PC-9 (cell line): ENCODE data around the gene ALDH2.

Experiments
- EZH2 ChIP-seq: fragments of 200-600 bp; sonication (generic); IDR thresholded peaks from 2 replicates; pipeline ENCODE4 v1.8.0; 2017; ENCODE audit warnings: antibody characterized with exemption, low read depth
- TF ChIP-seq, protein P1 (sequence below): fragments of 200-600 bp; sonication (generic); conservative IDR thresholded peaks from 2 replicates; pipeline ENCODE4 v1.6.1; 2017; ENCODE audit warnings: mixed run types, antibody characterized with exemption, mild to moderate bottlenecking, moderate library complexity

DNA sequence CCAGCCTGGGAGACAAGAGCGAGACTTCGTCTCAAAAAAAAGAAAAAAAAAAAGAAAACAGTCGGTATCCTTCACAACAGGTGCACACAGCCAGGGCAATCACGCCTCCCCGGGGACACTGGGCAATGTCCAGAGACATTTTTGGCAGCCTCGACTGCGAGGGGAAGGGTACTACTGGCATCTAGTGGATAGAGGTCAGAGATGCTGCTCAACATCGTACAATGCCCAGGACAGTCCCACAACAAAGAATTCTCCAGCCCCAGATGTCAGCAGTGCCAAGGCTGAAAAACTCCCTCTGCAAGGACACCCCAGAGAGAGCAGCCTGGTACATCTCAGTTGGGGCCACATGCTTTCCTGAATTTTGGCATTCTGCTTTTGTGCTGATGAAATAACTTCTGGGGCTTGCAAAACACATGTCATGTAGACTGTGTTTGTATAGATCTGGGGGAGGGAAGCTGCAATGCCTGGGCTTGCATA lies 21.5 kb downstream of the ALDH2 start:
- TF ChIP-seq, protein P1, sequence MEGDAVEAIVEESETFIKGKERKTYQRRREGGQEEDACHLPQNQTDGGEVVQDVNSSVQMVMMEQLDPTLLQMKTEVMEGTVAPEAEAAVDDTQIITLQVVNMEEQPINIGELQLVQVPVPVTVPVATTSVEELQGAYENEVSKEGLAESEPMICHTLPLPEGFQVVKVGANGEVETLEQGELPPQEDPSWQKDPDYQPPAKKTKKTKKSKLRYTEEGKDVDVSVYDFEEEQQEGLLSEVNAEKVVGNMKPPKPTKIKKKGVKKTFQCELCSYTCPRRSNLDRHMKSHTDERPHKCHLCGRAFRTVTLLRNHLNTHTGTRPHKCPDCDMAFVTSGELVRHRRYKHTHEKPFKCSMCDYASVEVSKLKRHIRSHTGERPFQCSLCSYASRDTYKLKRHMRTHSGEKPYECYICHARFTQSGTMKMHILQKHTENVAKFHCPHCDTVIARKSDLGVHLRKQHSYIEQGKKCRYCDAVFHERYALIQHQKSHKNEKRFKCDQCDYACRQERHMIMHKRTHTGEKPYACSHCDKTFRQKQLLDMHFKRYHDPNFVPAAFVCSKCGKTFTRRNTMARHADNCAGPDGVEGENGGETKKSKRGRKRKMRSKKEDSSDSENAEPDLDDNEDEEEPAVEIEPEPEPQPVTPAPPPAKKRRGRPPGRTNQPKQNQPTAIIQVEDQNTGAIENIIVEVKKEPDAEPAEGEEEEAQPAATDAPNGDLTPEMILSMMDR = peak; percentile 34; the same call in 1 of the 2 replicates
- no peak for TF ChIP-seq EZH2
